GM06990 (cell line): ENCODE data around the gene CCL20.

Experiments used
- DNase-seq: peaks from one replicate; pipeline ENCODE4 v3.0.0-alpha.2; 2011; ENCODE audit not compliant: insufficient read length; ENCODE audit errors: extremely low read depth
- H3K27me3 ChIP-seq: replicated peaks from 2 replicates; pipeline ENCODE4 v1.6.0; 2011; ENCODE audit warnings: low read length; ENCODE audit not compliant: control insufficient read depth, insufficient read depth
- H3K36me3 ChIP-seq: 2 replicates; pipeline ENCODE4 v1.5.1; 2011; ENCODE audit warnings: low read length; ENCODE audit not compliant: control insufficient read depth, insufficient read depth
- H3K4me3 ChIP-seq: replicated peaks from 2 replicates; pipeline ENCODE4 v1.5.1; 2011; ENCODE audit warnings: low read depth, mild to moderate bottlenecking, control low read depth, low read length
- CTCF ChIP-seq: IDR thresholded peaks from 2 replicates; pipeline ENCODE4 v1.5.1; 2011; ENCODE audit warnings: low read length, control low read depth, mild to moderate bottlenecking, inconsistent platforms; ENCODE audit not compliant: insufficient read depth, poor library complexity, severe bottlenecking

CCL20 gene

GRCh38 chr2:227813562-227814353 is at the start of gene CCL20:
TSS of gene CCL20 (plus strand) at chr2:227813842. CDS start at chr2:227813912, 70 bp downstream.
- no peak for DNase-seq
- Histone ChIP-seq H3K27me3 (no peaks in the 10 kb centered on the region), H3K36me3 (no peaks in the 10 kb centered on the region), H3K4me3 (no peak within 1 kb of the TSS)
- no peak for TF ChIP-seq CTCF

- no peak for DNase-seq
- Histone ChIP-seq H3K4me3 (no peak overlapping the region), H3K36me3 (no peaks in the 10 kb centered on the region), H3K27me3 (no peaks in the 10 kb centered on the region)
- TF ChIP-seq CTCF = no peak
Measured at GRCh38 chr2:227765788-227766372, 47.8 kb upstream of the CCL20 start.

- Histone ChIP-seq H3K27me3 (no peaks in the 10 kb centered on the region), H3K4me3 (no peak overlapping the region), H3K36me3 (no peaks in the 10 kb centered on the region)
- TF ChIP-seq CTCF = peak; percentile 86
- peak; percentile 39 for DNase-seq
Measured at GRCh38 chr2:227766373-227766883, 47.2 kb upstream of the CCL20 start.

GRCh38 chr2:227767830-227768229 is 45.8 kb upstream of the CCL20 start:
- Histone ChIP-seq H3K27me3 (no peaks in the 10 kb centered on the region), H3K36me3 (no peaks in the 10 kb centered on the region), H3K4me3 (no peak overlapping the region)
- no peak for DNase-seq
- no peak for TF ChIP-seq CTCF

- no peak for TF ChIP-seq CTCF
- H3K27me3 ChIP-seq = no peaks in the 10 kb centered on the region
- no peak overlapping the region for H3K4me3 ChIP-seq
- no peaks in the 10 kb centered on the region for H3K36me3 ChIP-seq
- no peak for DNase-seq
Measured at GRCh38 chr2:227772197-227772661, 41.4 kb upstream of the CCL20 start.
